ENCODE data around the gene ACMSD.
A peak's percentile ranks its signal among the peaks of the same experiment; 100 is the strongest.

ACMSD gene

DNA sequence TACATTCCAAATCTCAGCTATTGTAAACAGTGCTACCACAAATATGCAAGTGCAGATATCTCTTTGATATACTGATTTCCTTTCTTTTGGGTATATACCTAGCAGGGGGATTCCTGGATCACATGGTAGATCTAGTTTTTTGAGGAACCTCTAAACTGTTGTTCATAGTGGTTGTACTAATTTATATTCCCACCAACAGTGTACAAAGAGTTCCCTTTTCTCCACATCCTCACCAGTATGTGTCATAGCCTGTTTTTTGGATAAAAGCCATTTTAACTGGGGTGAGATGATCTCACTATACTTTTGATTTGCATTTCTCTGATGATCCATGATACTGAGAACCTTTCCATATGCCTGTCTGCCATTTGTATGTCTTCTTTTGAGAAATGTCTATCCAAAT is 73.9 kb downstream of the ACMSD start:
- H3K4me1 ChIP-seq, result peaks cover 1% of the 10 kb centered on the region
- H3K9me3 ChIP-seq (ENCODE audit: control insufficient read depth, low read length), result no peaks in the 10 kb centered on the region
- H3K27ac ChIP-seq, result no peak overlapping the region
- H3K4me2 ChIP-seq (ENCODE audit: low read length), result no peak overlapping the region
- H3K27me3 ChIP-seq (ENCODE audit: control insufficient read depth, insufficient read depth, low read length), result no peaks in the 10 kb centered on the region
- H3K36me3 ChIP-seq (ENCODE audit: control insufficient read depth, insufficient read depth, low read length), result no peaks in the 10 kb centered on the region
- TF ChIP-seq, protein P1, sequence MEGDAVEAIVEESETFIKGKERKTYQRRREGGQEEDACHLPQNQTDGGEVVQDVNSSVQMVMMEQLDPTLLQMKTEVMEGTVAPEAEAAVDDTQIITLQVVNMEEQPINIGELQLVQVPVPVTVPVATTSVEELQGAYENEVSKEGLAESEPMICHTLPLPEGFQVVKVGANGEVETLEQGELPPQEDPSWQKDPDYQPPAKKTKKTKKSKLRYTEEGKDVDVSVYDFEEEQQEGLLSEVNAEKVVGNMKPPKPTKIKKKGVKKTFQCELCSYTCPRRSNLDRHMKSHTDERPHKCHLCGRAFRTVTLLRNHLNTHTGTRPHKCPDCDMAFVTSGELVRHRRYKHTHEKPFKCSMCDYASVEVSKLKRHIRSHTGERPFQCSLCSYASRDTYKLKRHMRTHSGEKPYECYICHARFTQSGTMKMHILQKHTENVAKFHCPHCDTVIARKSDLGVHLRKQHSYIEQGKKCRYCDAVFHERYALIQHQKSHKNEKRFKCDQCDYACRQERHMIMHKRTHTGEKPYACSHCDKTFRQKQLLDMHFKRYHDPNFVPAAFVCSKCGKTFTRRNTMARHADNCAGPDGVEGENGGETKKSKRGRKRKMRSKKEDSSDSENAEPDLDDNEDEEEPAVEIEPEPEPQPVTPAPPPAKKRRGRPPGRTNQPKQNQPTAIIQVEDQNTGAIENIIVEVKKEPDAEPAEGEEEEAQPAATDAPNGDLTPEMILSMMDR (IDR thresholded peaks at IDR 0.05), result no peak
- H3K4me3 ChIP-seq (ENCODE audit: low read depth, low read length), result no peak overlapping the region
- no peak overlapping the region for H2AFZ ChIP-seq
- H3K79me2 ChIP-seq, result peaks cover 5% of the 10 kb centered on the region
- no peak overlapping the region for H3K9ac ChIP-seq

DNA sequence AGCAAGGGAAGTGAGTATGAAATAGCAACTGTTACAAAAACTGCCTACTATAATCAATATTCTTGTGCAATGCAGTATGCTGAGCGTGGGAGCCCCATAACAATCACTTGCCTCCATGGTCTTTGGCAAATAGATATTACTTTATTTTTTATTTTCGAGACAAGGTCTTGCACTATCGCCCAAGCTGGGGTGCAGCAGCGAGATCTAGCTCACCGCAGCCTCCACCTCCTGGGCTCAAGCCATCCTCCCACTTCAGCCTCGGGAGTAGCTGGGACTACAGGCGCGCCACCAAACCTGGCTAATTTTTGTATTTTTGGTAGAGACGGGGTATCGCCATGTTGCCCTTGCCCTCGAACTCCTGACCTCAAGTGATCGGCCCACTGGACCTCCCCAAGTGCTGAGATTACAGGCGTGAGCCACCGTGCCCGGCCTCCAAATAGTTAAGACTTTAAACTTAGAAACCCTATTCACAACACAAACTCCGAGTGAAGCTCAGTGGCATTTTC is 79.0 kb downstream of the ACMSD start:
- Histone ChIP-seq H3K9ac (peak overlapping the region; percentile 23), H3K4me1 (peaks cover 10% of the 10 kb centered on the region)

GRCh38 chr2:134917888-134918525 is 79.6 kb downstream of the ACMSD start:
- Histone ChIP-seq H3K79me2 (peaks cover 33% of the 10 kb centered on the region), H3K4me1 (peaks cover 15% of the 10 kb centered on the region), H3K9me3 (ENCODE audit: control insufficient read depth, low read length) (no peaks in the 10 kb centered on the region), H3K4me2 (ENCODE audit: low read length) (peak overlapping the region; percentile 82), H3K36me3 (ENCODE audit: control insufficient read depth, insufficient read depth, low read length) (no peaks in the 10 kb centered on the region), H3K27ac (peak overlapping the region; percentile 98), H3K27me3 (ENCODE audit: control insufficient read depth, insufficient read depth, low read length) (no peaks in the 10 kb centered on the region), H3K9ac (peak overlapping the region; percentile 23), H3K4me3 (ENCODE audit: low read depth, low read length) (peak overlapping the region; percentile 93), H2AFZ (peak overlapping the region; percentile 94)
- TF ChIP-seq, protein P1 (IDR thresholded peaks at IDR 0.05), result peak; percentile 36

More for the DNA sequence above, 79.0 kb downstream of the ACMSD start:
- H3K9me3 ChIP-seq (ENCODE audit: control insufficient read depth, low read length), result no peaks in the 10 kb centered on the region
- H3K4me3 ChIP-seq (ENCODE audit: low read depth, low read length), result peak overlapping the region; percentile 93
- peak overlapping the region; percentile 98 for H3K27ac ChIP-seq
- TF ChIP-seq, protein P1 (IDR thresholded peaks at IDR 0.05), result no peak
- H3K79me2 ChIP-seq, result peaks cover 27% of the 10 kb centered on the region
- H3K27me3 ChIP-seq (ENCODE audit: control insufficient read depth, insufficient read depth, low read length), result no peaks in the 10 kb centered on the region
- peak overlapping the region; percentile 82 for H3K4me2 ChIP-seq (ENCODE audit: low read length)
- H3K36me3 ChIP-seq (ENCODE audit: control insufficient read depth, insufficient read depth, low read length), result no peaks in the 10 kb centered on the region
- H2AFZ ChIP-seq, result peak overlapping the region; percentile 94

DNA sequence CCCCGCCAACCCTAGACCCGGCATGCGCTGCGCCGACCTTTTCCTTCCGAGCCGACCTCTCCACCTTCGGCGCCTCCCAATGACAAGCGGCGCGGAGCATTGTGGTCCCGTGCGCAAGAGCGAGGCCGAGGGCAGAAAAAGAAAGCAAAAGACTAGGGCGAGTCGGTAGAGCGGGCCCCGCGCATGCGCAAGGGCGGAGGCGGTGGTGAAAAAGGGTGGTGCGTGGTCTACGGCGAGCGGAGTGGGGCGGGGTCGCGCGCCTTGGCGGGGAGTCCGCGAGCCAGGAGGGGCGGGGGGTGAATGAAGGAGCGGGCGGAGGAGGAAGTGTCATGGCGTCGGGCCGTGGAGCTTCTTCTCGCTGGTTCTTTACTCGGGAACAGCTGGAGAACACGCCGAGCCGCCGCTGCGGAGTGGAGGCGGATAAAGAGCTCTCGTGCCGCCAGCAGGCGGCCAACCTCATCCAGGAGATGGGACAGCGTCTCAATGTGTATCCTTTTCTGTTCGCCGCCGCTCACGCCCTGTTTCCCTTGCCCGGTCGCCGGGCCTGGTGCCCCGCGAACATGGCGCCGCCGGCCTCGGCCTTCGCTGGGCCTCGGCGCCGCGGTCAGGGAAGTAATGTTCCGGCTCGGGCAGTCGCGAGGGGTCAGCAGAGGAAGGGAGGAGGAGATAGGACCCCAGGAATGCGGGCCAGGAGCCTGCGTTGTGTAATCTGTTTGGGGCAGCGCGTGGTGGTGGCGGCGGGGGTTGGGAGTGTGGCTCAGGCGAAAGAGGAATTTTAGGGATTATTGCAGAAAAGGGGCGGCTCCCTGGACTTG is 80.3 kb downstream of the ACMSD start, which contains the start of gene CCNT2:
Gene CCNT2, plus strand, starts transcription at position 297 of the 815 bp plus-strand sequence. Its CDS starts 33 bp downstream, at position 330.
- no peaks in the 10 kb centered on the region for H3K27me3 ChIP-seq (ENCODE audit: control insufficient read depth, insufficient read depth, low read length)
- H3K4me3 ChIP-seq (ENCODE audit: low read depth, low read length), result peak within 1 kb of the TSS; percentile 93
- peak within 1 kb of the TSS; percentile 86 for H3K9ac ChIP-seq
- peaks cover 15% of the 10 kb centered on the region for H3K4me1 ChIP-seq
- H3K27ac ChIP-seq, result peak within 1 kb of the TSS; percentile 98
- peaks cover 38% of the 10 kb centered on the region for H3K79me2 ChIP-seq
- peak within 1 kb of the TSS; percentile 82 for H3K4me2 ChIP-seq (ENCODE audit: low read length)
- TF ChIP-seq, protein P1 (IDR thresholded peaks at IDR 0.05), result no peak
- no peaks in the 10 kb centered on the region for H3K36me3 ChIP-seq (ENCODE audit: control insufficient read depth, insufficient read depth, low read length)
- H3K9me3 ChIP-seq (ENCODE audit: control insufficient read depth, low read length), result no peaks in the 10 kb centered on the region
- H2AFZ ChIP-seq, result peak within 1 kb of the TSS; percentile 94
